ENCODE data around the gene TJP1.

Gene TJP1

GRCh38 chr15:29822100-29822683, at the start of gene TJP1:
TSS of gene TJP1 (minus strand) at chr15:29822468. CDS start at chr15:29822028, 440 bp downstream.
- TF ChIP-seq CTCF (IDR thresholded peaks at IDR 0.05; ENCODE audit: borderline replicate concordance, insufficient read depth, low read depth, low read length): no peak
- no peak within 1 kb of the TSS for H3K4me3 ChIP-seq (ENCODE audit: low read depth, low read length)

- TF ChIP-seq CTCF (IDR thresholded peaks at IDR 0.05; ENCODE audit: borderline replicate concordance, insufficient read depth, low read depth, low read length): no peak
- no peak overlapping the region for H3K4me3 ChIP-seq (ENCODE audit: low read depth, low read length)
These were observed 49.1 kb upstream of the TJP1 start for GRCh38 chr15:29871401-29871800.

- TF ChIP-seq CTCF (IDR thresholded peaks at IDR 0.05; ENCODE audit: borderline replicate concordance, insufficient read depth, low read depth, low read length): no peak
These were observed 48.4 kb upstream of the TJP1 start for GRCh38 chr15:29870495-29871151.

GRCh38 chr15:29867241-29868000, 45.2 kb upstream of the TJP1 start:
- H3K4me3 ChIP-seq (ENCODE audit: low read depth, low read length): no peak overlapping the region
- no peak for TF ChIP-seq CTCF (IDR thresholded peaks at IDR 0.05; ENCODE audit: borderline replicate concordance, insufficient read depth, low read depth, low read length)

More at GRCh38 chr15:29870495-29871151, 48.4 kb upstream of the TJP1 start:
- no peak overlapping the region for H3K4me3 ChIP-seq (ENCODE audit: low read depth, low read length)

- H3K4me3 ChIP-seq (ENCODE audit: low read depth, low read length): no peak overlapping the region
- TF ChIP-seq CTCF (IDR thresholded peaks at IDR 0.05; ENCODE audit: borderline replicate concordance, insufficient read depth, low read depth, low read length): no peak
These were observed 44.1 kb upstream of the TJP1 start for GRCh38 chr15:29866337-29866736.

- no peak for TF ChIP-seq CTCF (IDR thresholded peaks at IDR 0.05; ENCODE audit: borderline replicate concordance, insufficient read depth, low read depth, low read length)
- no peak overlapping the region for H3K4me3 ChIP-seq (ENCODE audit: low read depth, low read length)
These were observed 42.2 kb upstream of the TJP1 start for GRCh38 chr15:29864501-29864900.

Measured in GM12875 (cell line).